DOHH2 (cell line): ENCODE data around the gene EHMT2.

Source experiments
- CTCF ChIP-seq: fragments of 200-600 bp; sonication (generic); IDR thresholded peaks from one replicate; pipeline ENCODE4 v1.5.1; 2014; ENCODE audit warnings: antibody characterized with exemption, mild to moderate bottlenecking, low read depth, low read length; ENCODE audit not compliant: poor library complexity, severe bottlenecking
- EZH2phosphoT487 ChIP-seq: fragments of 200-600 bp; sonication (generic); IDR thresholded peaks from 2 replicates; pipeline ENCODE4 v1.6.1; 2017; ENCODE audit warnings: borderline replicate concordance, mild to moderate bottlenecking, antibody characterized with exemption, low read length, moderate library complexity, mixed read lengths

DNA sequence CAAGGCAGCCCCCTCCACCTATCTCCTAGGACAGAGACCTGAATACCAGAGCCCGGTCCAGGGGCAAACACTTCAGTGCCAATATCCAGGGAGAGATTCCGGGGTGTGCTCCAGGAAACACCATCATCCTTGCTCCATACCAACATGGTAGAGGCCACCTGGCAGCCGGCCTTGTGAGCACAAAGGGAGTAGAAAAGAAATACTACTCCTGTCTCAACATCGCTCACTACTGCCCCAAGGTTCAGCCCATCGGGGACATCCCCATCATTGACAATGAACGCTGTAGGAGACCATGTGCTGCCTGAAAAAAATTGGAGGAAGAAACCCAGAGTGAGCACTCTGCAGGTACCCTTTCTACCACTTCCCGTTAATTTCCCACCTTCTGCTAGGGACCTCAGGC, 36.3 kb downstream of the EHMT2 start:
- TF ChIP-seq EZH2phosphoT487 (no peak), CTCF (no peak)
